Keratinocyte (primary cell): ENCODE data around the gene DDX50. TPM values are rescaled to one million over a fixed set of nuclear protein-coding genes. Genes with fewer than 3 reads are reported as not detected.
"Not testable (repeated sequence)": the region's sequence is repeated elsewhere in the genome, so short reads cannot be mapped to it uniquely, and the experiment has no call there.

ENCODE experiments used
- DNase-seq: peaks from one replicate; pipeline ENCODE4 v3.0.0-alpha.2; 2011; ENCODE audit warnings: low read depth, missing footprints, low spot score
- FAIRE-seq: peaks from 2 replicates; lab custom pipeline; 2011; peaks lifted over from hg19 to GRCh38; lab: Jason Lieb, UNC
- H2AFZ ChIP-seq: 2 replicates; pipeline ENCODE4 v1.6.0; 2012; ENCODE audit warnings: low read length, control low read depth, inconsistent platforms; ENCODE audit not compliant: control insufficient read depth
- H3K27ac ChIP-seq: 2 replicates; pipeline ENCODE4 v1.5.1; 2011; ENCODE audit warnings: low read length; ENCODE audit not compliant: control insufficient read depth, insufficient read depth
- H3K27me3 ChIP-seq: 3 replicates; pipeline ENCODE4 v1.6.0; 2011; ENCODE audit warnings: low read length; ENCODE audit not compliant: control insufficient read depth, insufficient read depth; ENCODE audit errors: extremely low read depth
- H3K36me3 ChIP-seq, 2 experiments: 2 replicates in 1 of 2; 3 replicates in 1 of 2; pipeline ENCODE4 v1.5.1; 2011; ENCODE audit warnings: low read length in 2 of 2, mild to moderate bottlenecking in 1 of 2; ENCODE audit not compliant: control insufficient read depth in 2 of 2, insufficient read depth in 2 of 2; ENCODE audit errors: extremely low read depth in 1 of 2
- H3K4me1 ChIP-seq: 3 replicates; pipeline ENCODE4 v1.5.1; 2011; ENCODE audit warnings: low read length; ENCODE audit not compliant: control insufficient read depth, insufficient read depth; ENCODE audit errors: extremely low read depth
- H3K4me2 ChIP-seq: 3 replicates; pipeline ENCODE4 v1.6.0; 2011; ENCODE audit warnings: low read depth, low read length; ENCODE audit not compliant: control insufficient read depth, insufficient read depth; ENCODE audit errors: extremely low read depth
- H3K4me3 ChIP-seq, 3 experiments: fragments of 200-600 bp in 1 of 3; sonication (generic) in 1 of 3; 2 replicates in 2 of 3; 3 replicates in 1 of 3; pipeline ENCODE4 v1.5.1; 2011 to 2016; ENCODE audit warnings: low read length in 3 of 3, mild to moderate bottlenecking in 3 of 3, control low read depth in 2 of 3, inconsistent platforms in 1 of 3, low read depth in 1 of 3, mixed read lengths in 1 of 3, mixed run types in 1 of 3, moderate library complexity in 1 of 3; ENCODE audit not compliant: control insufficient read depth in 2 of 3, insufficient read depth in 2 of 3; ENCODE audit errors: extremely low read depth in 1 of 3
- H3K79me2 ChIP-seq: 2 replicates; pipeline ENCODE4 v1.6.0; 2012; ENCODE audit warnings: low read length; ENCODE audit not compliant: control insufficient read depth, insufficient read depth
- H3K9ac ChIP-seq: 3 replicates; pipeline ENCODE4 v1.6.0; 2011; ENCODE audit warnings: low read length; ENCODE audit not compliant: control insufficient read depth, insufficient read depth; ENCODE audit errors: extremely low read depth
- H3K9me1 ChIP-seq: 3 replicates; pipeline ENCODE4 v1.6.0; 2011; ENCODE audit warnings: low read length; ENCODE audit not compliant: control insufficient read depth, insufficient read depth; ENCODE audit errors: extremely low read depth
- H3K9me3 ChIP-seq: 2 replicates; pipeline ENCODE4 v1.5.1; 2012; ENCODE audit warnings: low read depth, low read length; ENCODE audit not compliant: control insufficient read depth
- H4K20me1 ChIP-seq: 3 replicates; pipeline ENCODE4 v1.6.0; 2011; ENCODE audit warnings: low read length; ENCODE audit not compliant: control insufficient read depth, insufficient read depth; ENCODE audit errors: extremely low read depth
- EZH2 ChIP-seq: IDR thresholded peaks from one replicate; pipeline ENCODE4 v1.6.1; 2012; ENCODE audit warnings: inconsistent platforms, mild to moderate bottlenecking, low read length, moderate library complexity
- dilution Hi-C: fragments of 300-500 bp; cut with MboI; formaldehyde crosslinking; loops from one replicate; pipeline ENCODE4 v1.7.0; 2020; ENCODE audit warnings: low sequenced_read_pairs; ENCODE audit not compliant: extremely low pct_ligation_motif_present
- polyA plus RNA-seq, 5 experiments: library from polyadenylated mRNA; depleted of rRNA in 3 of 5; stranded (reverse) in 3 of 5; stranded (forward) in 1 of 5; unstranded in 1 of 5; fragments of >200 nt; gene quantifications; 1 replicate in 1 of 5; 2 replicates in 3 of 5; 3 replicates in 1 of 5; pipeline versions ENCODE4 v1.2.1 to v1.2.3, GENCODE V29; 2011 to 2012; ENCODE audit warnings: missing spikeins in 2 of 5, low read depth in 1 of 5, low replicate concordance in 1 of 5
- TF ChIP-seq, protein P1 (sequence below), 3 experiments: IDR thresholded peaks in 1 of 3; conservative IDR thresholded peaks in 1 of 3; optimal IDR thresholded peaks in 1 of 3; 2 replicates in 2 of 3; 3 replicates in 1 of 3; pipeline versions ENCODE3 to v1.5.1; 2011; ENCODE audit warnings: low read length in 3 of 3, mild to moderate bottlenecking in 3 of 3, moderate library complexity in 2 of 3, control low read depth in 1 of 3, inconsistent platforms in 1 of 3; ENCODE audit not compliant: insufficient read depth in 2 of 3; ENCODE audit errors: extremely low read depth in 1 of 3

Gene DDX50
- polyA plus RNA-seq, 1 donor (not counting 4 experiments of a cell fraction or from before 2014, with no cell fraction given) = 40.6 TPM

DNA sequence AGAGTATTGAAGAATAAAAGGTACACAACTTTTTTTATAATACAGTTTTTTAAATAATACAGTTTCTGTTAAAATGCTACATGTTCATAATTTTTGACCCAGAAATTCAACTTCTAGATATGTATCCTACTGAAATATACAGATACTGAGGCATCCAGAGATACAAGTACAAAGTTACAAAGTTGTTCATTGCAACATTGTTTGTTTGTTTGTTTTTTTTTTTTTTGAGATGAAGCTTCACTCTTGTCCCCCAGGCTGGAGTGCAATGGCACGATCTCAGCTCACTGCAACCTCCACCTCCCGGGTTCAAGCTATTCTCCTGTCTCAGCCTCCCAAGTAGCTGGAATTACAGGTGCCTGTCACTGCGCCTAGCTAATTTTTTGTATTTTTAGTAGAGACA, 31.7 kb downstream of the DDX50 start:
- H2AFZ ChIP-seq, H3K4me1 ChIP-seq, H3K4me3 ChIP-seq, H3K9ac ChIP-seq, dilution Hi-C loops, H3K27me3 ChIP-seq, H3K79me2 ChIP-seq, H3K9me3 ChIP-seq, H3K4me2 ChIP-seq, H3K27ac ChIP-seq, H3K9me1 ChIP-seq, FAIRE-seq, DNase-seq, H4K20me1 ChIP-seq: not testable (repeated sequence)
- H3K36me3 ChIP-seq = peaks cover 2 to 10% of the 10 kb centered on the region in 2 experiments

DNA sequence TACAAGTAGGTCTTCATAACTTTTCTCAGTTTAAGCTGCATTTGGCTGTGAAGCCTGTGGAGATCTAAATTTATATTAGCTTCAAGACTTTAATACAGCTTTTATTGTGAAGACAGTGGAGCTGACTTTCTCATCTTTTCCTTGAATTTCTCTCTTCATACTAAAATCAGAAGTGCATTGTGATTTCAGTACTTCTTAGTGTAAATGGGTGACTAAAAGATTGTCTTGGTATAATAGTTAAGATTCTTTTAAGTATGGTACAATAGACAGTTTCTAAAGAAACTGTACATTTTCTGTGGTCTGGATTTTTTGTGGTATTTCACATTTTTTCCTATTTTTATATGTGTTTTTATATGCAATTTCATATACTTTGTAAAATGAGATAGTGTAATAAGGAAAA, 33.9 kb downstream of the DDX50 start:
- Histone ChIP-seq H3K27me3 (no peaks in the 10 kb centered on the region), H3K27ac (no peak overlapping the region), H3K9ac (no peak overlapping the region), H2AFZ (no peak overlapping the region), H3K9me1 (no peaks in the 10 kb centered on the region), H3K9me3 (no peaks in the 10 kb centered on the region), H4K20me1 (no peaks in the 10 kb centered on the region), H3K4me1 (no peaks in the 10 kb centered on the region), H3K4me2 (no peak overlapping the region), H3K36me3 (peaks cover 5 to 13% of the 10 kb centered on the region in 2 experiments), H3K4me3 (no peak overlapping the region), H3K79me2 (peaks cover 6% of the 10 kb centered on the region)
- TF ChIP-seq, protein P1, sequence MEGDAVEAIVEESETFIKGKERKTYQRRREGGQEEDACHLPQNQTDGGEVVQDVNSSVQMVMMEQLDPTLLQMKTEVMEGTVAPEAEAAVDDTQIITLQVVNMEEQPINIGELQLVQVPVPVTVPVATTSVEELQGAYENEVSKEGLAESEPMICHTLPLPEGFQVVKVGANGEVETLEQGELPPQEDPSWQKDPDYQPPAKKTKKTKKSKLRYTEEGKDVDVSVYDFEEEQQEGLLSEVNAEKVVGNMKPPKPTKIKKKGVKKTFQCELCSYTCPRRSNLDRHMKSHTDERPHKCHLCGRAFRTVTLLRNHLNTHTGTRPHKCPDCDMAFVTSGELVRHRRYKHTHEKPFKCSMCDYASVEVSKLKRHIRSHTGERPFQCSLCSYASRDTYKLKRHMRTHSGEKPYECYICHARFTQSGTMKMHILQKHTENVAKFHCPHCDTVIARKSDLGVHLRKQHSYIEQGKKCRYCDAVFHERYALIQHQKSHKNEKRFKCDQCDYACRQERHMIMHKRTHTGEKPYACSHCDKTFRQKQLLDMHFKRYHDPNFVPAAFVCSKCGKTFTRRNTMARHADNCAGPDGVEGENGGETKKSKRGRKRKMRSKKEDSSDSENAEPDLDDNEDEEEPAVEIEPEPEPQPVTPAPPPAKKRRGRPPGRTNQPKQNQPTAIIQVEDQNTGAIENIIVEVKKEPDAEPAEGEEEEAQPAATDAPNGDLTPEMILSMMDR (optimal IDR thresholded peaks at IDR 0.05 in 1 of 3, IDR thresholded peaks at IDR 0.05 in 1 of 3, conservative IDR thresholded peaks at IDR 0.05 in 1 of 3; ENCODE audit: extremely low read depth in 1 of 3, insufficient read depth in 2 of 3, low read length in 3 of 3) = no peak
- no peak for TF ChIP-seq EZH2
- no peak for FAIRE-seq
- DNase-seq = no peak
- dilution Hi-C loops = no loop called here

DNA sequence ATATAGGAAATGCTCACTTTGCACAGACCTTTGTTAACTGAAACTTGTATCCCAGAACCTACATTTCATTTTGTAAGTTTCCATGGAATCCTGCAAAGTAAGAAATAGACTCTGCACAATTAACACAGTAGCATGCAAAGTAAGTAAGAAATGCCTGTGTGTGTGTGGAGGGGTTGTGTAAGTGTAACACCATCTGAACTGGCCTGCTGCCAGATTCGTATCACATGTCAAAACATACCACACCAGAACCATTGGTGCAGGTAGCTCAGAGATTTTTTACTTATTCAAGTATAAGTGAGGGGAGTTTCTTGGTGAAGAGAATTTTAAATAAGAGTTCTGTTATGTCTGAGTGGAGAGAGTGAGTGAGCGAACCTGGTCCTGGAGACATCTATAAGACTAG, 37.0 kb downstream of the DDX50 start:
- Histone ChIP-seq H3K36me3 (peaks cover 5 to 10% of the 10 kb centered on the region in 2 experiments), H3K4me3 (no peak overlapping the region)
- FAIRE-seq = no peak

More for the DNA sequence above, 37.0 kb downstream of the DDX50 start:
- Histone ChIP-seq H3K27me3 (no peaks in the 10 kb centered on the region), H3K4me1 (no peaks in the 10 kb centered on the region), H3K9ac (no peak overlapping the region), H3K9me3 (no peaks in the 10 kb centered on the region), H3K4me2 (no peak overlapping the region), H3K9me1 (no peaks in the 10 kb centered on the region), H2AFZ (no peak overlapping the region), H4K20me1 (no peaks in the 10 kb centered on the region), H3K27ac (no peak overlapping the region), H3K79me2 (no peaks in the 10 kb centered on the region)
- TF ChIP-seq, protein P1 (optimal IDR thresholded peaks at IDR 0.05 in 1 of 3, IDR thresholded peaks at IDR 0.05 in 1 of 3, conservative IDR thresholded peaks at IDR 0.05 in 1 of 3; ENCODE audit: extremely low read depth in 1 of 3, insufficient read depth in 2 of 3, low read length in 3 of 3) = no peak
- TF ChIP-seq EZH2 = no peak
- dilution Hi-C loops = no loop called here
- no peak for DNase-seq
